ENCODE data around the gene LRP5.

DNA sequence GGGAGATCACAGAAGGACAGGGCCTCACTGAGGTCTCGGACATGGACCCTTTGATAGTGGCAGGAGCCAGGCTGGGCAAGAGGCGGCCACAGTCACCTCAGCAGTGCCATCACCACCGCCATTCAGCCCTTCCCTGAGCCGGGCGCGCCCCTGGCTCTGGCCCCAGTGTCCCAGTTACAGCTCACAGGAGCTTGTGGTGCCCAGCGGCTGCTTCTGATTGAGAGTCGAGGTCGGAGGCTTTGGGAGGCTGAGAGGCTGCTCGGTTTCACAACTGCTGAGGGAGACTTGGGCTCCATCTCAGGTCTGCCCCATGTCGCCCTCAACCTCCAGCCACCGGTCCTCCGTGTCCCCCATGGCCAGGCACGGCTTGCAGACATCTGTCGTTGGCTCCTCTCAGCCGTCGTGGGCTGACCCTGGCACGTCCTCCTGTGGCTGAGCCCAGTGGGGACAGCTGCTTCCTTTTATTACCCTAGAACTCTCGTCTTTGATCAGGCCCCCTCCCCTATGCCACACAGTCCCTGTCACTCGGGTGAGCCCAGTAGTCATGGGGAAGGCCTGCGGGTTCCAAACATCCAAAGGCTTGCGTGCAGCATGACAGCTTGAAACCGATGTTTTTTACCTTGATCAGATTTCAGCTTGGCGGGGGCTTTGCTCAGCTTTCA, 119.7 kb downstream of the LRP5 start:
- TF ChIP-seq, protein P1, sequence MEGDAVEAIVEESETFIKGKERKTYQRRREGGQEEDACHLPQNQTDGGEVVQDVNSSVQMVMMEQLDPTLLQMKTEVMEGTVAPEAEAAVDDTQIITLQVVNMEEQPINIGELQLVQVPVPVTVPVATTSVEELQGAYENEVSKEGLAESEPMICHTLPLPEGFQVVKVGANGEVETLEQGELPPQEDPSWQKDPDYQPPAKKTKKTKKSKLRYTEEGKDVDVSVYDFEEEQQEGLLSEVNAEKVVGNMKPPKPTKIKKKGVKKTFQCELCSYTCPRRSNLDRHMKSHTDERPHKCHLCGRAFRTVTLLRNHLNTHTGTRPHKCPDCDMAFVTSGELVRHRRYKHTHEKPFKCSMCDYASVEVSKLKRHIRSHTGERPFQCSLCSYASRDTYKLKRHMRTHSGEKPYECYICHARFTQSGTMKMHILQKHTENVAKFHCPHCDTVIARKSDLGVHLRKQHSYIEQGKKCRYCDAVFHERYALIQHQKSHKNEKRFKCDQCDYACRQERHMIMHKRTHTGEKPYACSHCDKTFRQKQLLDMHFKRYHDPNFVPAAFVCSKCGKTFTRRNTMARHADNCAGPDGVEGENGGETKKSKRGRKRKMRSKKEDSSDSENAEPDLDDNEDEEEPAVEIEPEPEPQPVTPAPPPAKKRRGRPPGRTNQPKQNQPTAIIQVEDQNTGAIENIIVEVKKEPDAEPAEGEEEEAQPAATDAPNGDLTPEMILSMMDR (IDR thresholded peaks at IDR 0.05 in 8 of 11, conservative IDR thresholded peaks at IDR 0.05 in 3 of 11) = no peak
- no peak for TF ChIP-seq POLR2A (IDR thresholded peaks at IDR 0.05)
